Fibroblast of lung (primary cell): ENCODE data around the gene PDZD2. TPM values are rescaled to one million over a fixed set of nuclear protein-coding genes. Genes with fewer than 3 reads are reported as not detected.

Experiments
- DNase-seq, 2 donors: peaks; one replicate each; pipeline versions ENCODE4 v3.0.0 to v3.0.0-alpha.2; 2010; ENCODE audit warnings: low read depth in 2 of 2
- H2AFZ ChIP-seq: 2 replicates; pipeline ENCODE4 v1.5.1; 2012; ENCODE audit warnings: low read length, control low read depth, inconsistent platforms
- H3K27ac ChIP-seq: 2 replicates; pipeline ENCODE4 v1.5.1; 2011; ENCODE audit warnings: low read length, control low read depth; ENCODE audit not compliant: insufficient read depth
- H3K27me3 ChIP-seq: 2 replicates; pipeline ENCODE4 v1.5.1; 2011; ENCODE audit warnings: mild to moderate bottlenecking, low read length; ENCODE audit not compliant: control insufficient read depth, insufficient read depth
- H3K36me3 ChIP-seq: 2 replicates; pipeline ENCODE4 v1.5.1; 2011; ENCODE audit warnings: low read length; ENCODE audit not compliant: control insufficient read depth, insufficient read depth
- H3K4me1 ChIP-seq: 2 replicates; pipeline ENCODE4 v1.5.1; 2011; ENCODE audit warnings: low read length; ENCODE audit not compliant: control insufficient read depth, insufficient read depth; ENCODE audit errors: extremely low read depth
- H3K4me2 ChIP-seq: 2 replicates; pipeline ENCODE4 v1.5.1; 2011; ENCODE audit warnings: low read length, control low read depth; ENCODE audit not compliant: insufficient read depth; ENCODE audit errors: extremely low read depth
- H3K4me3 ChIP-seq, 4 experiments: fragments of 200-600 bp in 1 of 4; sonication (generic) in 1 of 4; replicated peaks in 1 of 4; 2 replicates each; pipeline ENCODE4 v1.5.1; 2011 to 2016; ENCODE audit warnings: low read length in 4 of 4, low read depth in 3 of 4, mild to moderate bottlenecking in 3 of 4, control low read depth in 2 of 4, inconsistent platforms in 1 of 4, mixed read lengths in 1 of 4; ENCODE audit not compliant: insufficient read depth in 1 of 4; ENCODE audit errors: control extremely low read depth in 1 of 4
- H3K79me2 ChIP-seq: 2 replicates; pipeline ENCODE4 v1.5.1; 2012; ENCODE audit warnings: mild to moderate bottlenecking, low read length, inconsistent platforms; ENCODE audit not compliant: control insufficient read depth, insufficient read depth
- H3K9ac ChIP-seq: 2 replicates; pipeline ENCODE4 v1.5.1; 2011; ENCODE audit warnings: mild to moderate bottlenecking, low read length, control low read depth; ENCODE audit not compliant: insufficient read depth
- H3K9me3 ChIP-seq: 2 replicates; pipeline ENCODE4 v1.5.1; 2012; ENCODE audit warnings: low read depth, low read length; ENCODE audit not compliant: control insufficient read depth, insufficient read depth
- H4K20me1 ChIP-seq: 2 replicates; pipeline ENCODE4 v1.5.1; 2011; ENCODE audit warnings: low read length; ENCODE audit not compliant: control insufficient read depth, insufficient read depth; ENCODE audit errors: extremely low read depth
- CTCF ChIP-seq, 2 donors: IDR thresholded peaks in 1 of 2; conservative IDR thresholded peaks in 1 of 2; 1 replicate in 1 of 2; 2 replicates in 1 of 2; pipeline ENCODE4 v1.5.1; 2011 to 2012; ENCODE audit warnings: low read length in 2 of 2, control low read depth in 1 of 2, inconsistent platforms in 1 of 2, low read depth in 1 of 2, mild to moderate bottlenecking in 1 of 2
- EZH2 ChIP-seq: IDR thresholded peaks from 2 replicates; pipeline ENCODE4 v1.5.1; 2012; ENCODE audit warnings: low read length, control low read depth, mild to moderate bottlenecking; ENCODE audit errors: missing control alignments
- polyA plus RNA-seq, 2 donors: library from polyadenylated mRNA; depleted of rRNA in 1 of 2; stranded (reverse) in 1 of 2; unstranded in 1 of 2; fragments of >200 nt; gene quantifications; 2 replicates each; pipeline ENCODE4 v1.2.1, GENCODE V29; 2011 to 2012; ENCODE audit warnings: missing spikeins in 1 of 2
- total RNA-seq: library from RNA; depleted of rRNA; stranded (reverse); fragments of >200 nt; gene quantifications from 2 replicates; pipeline ENCODE4 v1.2.1, GENCODE V29; 2014

Gene PDZD2
- total and polyA plus RNA-seq, 2 donors (not counting 1 experiment from before 2014, with no cell fraction given), result 0.33 to 0.40 TPM

- Histone ChIP-seq H3K4me1 (no peaks in the 10 kb centered on the region), H3K79me2 (no peaks in the 10 kb centered on the region), H3K4me2 (no peak overlapping the region), H3K27me3 (peaks cover 2% of the 10 kb centered on the region), H3K9ac (no peak overlapping the region), H4K20me1 (no peaks in the 10 kb centered on the region), H3K27ac (no peak overlapping the region), H3K4me3 (no peak overlapping the region), H3K9me3 (no peaks in the 10 kb centered on the region), H3K36me3 (no peaks in the 10 kb centered on the region), H2AFZ (no peak overlapping the region)
- DNase-seq, result no peak
- no peak for TF ChIP-seq CTCF (conservative IDR thresholded peaks at IDR 0.05 in 1 of 2, IDR thresholded peaks at IDR 0.05 in 1 of 2; ENCODE audit: low read depth in 1 of 2, low read length in 2 of 2)
Measured at GRCh38 chr5:31815376-31815775, 176.4 kb downstream of the PDZD2 start.

DNA sequence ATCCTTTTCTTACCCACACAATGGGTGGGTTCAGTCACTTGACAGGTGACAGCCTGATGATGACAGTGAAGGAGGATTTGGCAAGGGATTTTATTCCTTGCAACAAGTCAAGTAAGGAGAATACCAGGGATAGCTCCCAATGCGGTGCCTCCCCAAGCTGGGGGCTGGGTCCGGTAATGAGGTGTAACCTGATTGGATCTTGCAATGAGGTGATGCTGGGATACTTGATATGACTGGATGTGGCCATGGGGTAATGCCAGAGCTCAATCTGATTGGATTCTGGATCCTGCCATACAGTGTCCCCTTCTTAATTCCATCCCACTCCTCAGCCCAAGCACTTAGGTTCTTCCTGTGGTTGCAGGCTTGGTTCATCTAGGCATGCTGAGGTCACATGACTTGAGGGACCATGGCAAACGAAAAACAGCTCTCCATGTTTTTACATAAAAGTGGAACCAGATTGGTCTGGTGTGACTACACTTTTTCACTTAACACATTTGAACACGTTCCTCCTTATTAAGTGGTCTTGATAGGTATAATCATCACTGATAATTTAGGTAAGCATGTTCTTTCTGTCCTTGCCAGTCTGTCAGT is 181.1 kb downstream of the PDZD2 start:
- no peak for TF ChIP-seq CTCF (conservative IDR thresholded peaks at IDR 0.05 in 1 of 2, IDR thresholded peaks at IDR 0.05 in 1 of 2; ENCODE audit: low read depth in 1 of 2, low read length in 2 of 2)
- no peak for TF ChIP-seq EZH2

GRCh38 chr5:31823472-31823871 is 184.5 kb downstream of the PDZD2 start:
- no peak overlapping the region for H3K27ac ChIP-seq
- no peak overlapping the region for H3K4me3 ChIP-seq
- no peaks in the 10 kb centered on the region for H3K36me3 ChIP-seq
- H3K27me3 ChIP-seq, result no peaks in the 10 kb centered on the region
- no peak overlapping the region for H2AFZ ChIP-seq
- H3K9ac ChIP-seq, result no peak overlapping the region
- H3K4me2 ChIP-seq, result no peak overlapping the region
- no peak for DNase-seq
- TF ChIP-seq CTCF (conservative IDR thresholded peaks at IDR 0.05 in 1 of 2, IDR thresholded peaks at IDR 0.05 in 1 of 2; ENCODE audit: low read depth in 1 of 2, low read length in 2 of 2) (no peak), EZH2 (no peak)
- H4K20me1 ChIP-seq, result no peaks in the 10 kb centered on the region
- no peaks in the 10 kb centered on the region for H3K4me1 ChIP-seq
- no peaks in the 10 kb centered on the region for H3K79me2 ChIP-seq
- H3K9me3 ChIP-seq, result no peaks in the 10 kb centered on the region

More for the DNA sequence above, 181.1 kb downstream of the PDZD2 start:
- Histone ChIP-seq H3K9me3 (no peaks in the 10 kb centered on the region), H3K79me2 (no peaks in the 10 kb centered on the region), H3K36me3 (no peaks in the 10 kb centered on the region), H3K4me3 (no peak overlapping the region), H2AFZ (no peak overlapping the region), H3K9ac (no peak overlapping the region), H3K4me1 (no peaks in the 10 kb centered on the region), H3K4me2 (no peak overlapping the region), H3K27ac (no peak overlapping the region), H4K20me1 (no peaks in the 10 kb centered on the region), H3K27me3 (peaks cover 2% of the 10 kb centered on the region)
- DNase-seq, result peak in 1 of 2 donors; percentile 1
